Measurements from ENCODE around the gene ELL.

GRCh38 chr19:18532168-18532890 is 10.5 kb upstream of the ELL start:
- TF ChIP-seq, protein P1, sequence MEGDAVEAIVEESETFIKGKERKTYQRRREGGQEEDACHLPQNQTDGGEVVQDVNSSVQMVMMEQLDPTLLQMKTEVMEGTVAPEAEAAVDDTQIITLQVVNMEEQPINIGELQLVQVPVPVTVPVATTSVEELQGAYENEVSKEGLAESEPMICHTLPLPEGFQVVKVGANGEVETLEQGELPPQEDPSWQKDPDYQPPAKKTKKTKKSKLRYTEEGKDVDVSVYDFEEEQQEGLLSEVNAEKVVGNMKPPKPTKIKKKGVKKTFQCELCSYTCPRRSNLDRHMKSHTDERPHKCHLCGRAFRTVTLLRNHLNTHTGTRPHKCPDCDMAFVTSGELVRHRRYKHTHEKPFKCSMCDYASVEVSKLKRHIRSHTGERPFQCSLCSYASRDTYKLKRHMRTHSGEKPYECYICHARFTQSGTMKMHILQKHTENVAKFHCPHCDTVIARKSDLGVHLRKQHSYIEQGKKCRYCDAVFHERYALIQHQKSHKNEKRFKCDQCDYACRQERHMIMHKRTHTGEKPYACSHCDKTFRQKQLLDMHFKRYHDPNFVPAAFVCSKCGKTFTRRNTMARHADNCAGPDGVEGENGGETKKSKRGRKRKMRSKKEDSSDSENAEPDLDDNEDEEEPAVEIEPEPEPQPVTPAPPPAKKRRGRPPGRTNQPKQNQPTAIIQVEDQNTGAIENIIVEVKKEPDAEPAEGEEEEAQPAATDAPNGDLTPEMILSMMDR (IDR thresholded peaks at IDR 0.05), result no peak
- no peak for TF ChIP-seq ZFX (IDR thresholded peaks at IDR 0.05; ENCODE audit: borderline replicate concordance)
